Eye (tissue), 1 donor: ENCODE data around the gene CHST12.

ENCODE experiments used
- DNase-seq: peaks from one replicate; pipeline ENCODE4 v3.0.0-alpha.2; 2015

Gene CHST12

DNA sequence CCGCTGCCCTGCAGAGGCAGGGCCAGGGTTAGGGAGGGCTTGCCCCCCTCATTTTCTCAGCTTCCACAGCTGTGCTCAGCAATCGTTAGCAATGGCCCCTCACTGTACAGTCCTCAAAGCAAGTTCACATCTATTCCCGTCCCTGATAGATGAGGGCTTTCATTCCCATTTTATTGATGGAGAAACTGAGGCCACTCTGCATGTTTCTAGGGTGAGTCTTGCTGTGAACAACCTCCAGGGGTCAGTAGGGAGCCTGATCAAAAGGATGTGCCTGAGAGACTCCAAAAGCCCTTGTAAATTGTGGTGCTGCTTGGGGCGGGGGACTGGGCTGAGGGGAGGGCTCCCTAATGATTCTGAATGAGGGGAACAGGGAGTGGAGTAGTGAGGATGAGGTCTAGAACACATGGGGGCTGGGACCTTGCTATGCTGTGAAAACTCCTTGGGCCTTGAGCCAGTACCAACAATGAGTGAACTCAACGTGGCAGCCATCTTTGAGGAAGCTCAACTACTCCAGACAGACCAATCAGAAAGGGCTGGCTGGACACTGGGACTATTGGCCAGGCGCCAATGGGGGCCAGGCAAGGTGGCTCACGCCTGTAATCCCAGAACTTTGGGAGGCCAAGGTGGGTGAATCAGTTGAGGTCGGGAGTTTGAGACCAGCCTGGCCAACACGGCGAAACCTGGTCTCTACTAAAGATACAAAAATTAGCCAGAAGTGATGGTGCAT, 79.5 kb downstream of the CHST12 start:
- no peak for DNase-seq

- no peak for DNase-seq
Observed at GRCh38 chr7:2483494-2483893, 80.1 kb downstream of the CHST12 start.

DNA sequence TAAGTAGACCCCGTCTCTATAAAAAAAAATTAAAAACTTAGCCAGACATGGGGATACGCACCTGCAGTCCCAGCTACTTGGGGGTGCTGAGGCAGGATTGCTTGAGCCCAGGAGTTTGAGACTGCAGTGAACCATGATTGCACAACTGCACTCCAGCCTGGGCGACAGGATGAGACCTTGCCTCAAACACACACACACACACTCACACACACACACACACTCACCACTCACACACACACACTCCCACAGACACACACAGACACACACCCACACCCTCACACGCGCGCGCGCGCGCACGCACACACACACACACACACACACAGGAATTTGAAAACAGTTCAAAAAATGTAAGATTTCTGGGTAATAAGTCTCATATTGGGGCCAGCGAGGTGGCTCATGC, 81.5 kb downstream of the CHST12 start:
- no peak for DNase-seq

- DNase-seq, result no peak
Observed at GRCh38 chr7:2487586-2488271, 84.3 kb downstream of the CHST12 start.

- DNase-seq, result no peak
Observed at GRCh38 chr7:2488272-2488645, 84.8 kb downstream of the CHST12 start.

- no peak for DNase-seq
Observed at GRCh38 chr7:2488681-2489080, 85.3 kb downstream of the CHST12 start.

DNA sequence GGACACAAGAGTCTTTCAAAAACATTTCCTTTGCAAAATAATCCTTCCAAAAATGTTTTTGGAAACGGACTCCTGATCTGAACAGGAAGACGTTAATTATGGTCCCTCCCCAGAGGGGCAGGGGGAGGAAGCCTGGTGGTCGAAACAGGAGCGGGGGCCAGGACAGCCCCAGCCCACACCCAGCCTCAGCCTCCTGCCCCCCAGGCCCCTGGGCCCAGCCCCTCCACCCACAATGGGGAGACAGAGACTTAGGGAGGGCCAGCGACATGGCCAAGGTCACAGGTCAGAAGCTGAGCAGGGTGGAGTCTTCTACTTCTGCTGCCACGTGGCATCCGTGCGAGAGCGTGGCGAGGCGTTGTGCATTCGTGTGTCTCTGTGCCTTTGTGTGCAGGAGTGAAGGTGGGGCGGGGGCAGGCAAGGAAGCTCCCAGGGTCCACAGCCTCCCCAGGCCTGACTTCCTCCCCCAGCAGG, 86.8 kb downstream of the CHST12 start:
- no peak for DNase-seq

GRCh38 chr7:2492038-2492437, 88.6 kb downstream of the CHST12 start:
- DNase-seq, result no peak

DNA sequence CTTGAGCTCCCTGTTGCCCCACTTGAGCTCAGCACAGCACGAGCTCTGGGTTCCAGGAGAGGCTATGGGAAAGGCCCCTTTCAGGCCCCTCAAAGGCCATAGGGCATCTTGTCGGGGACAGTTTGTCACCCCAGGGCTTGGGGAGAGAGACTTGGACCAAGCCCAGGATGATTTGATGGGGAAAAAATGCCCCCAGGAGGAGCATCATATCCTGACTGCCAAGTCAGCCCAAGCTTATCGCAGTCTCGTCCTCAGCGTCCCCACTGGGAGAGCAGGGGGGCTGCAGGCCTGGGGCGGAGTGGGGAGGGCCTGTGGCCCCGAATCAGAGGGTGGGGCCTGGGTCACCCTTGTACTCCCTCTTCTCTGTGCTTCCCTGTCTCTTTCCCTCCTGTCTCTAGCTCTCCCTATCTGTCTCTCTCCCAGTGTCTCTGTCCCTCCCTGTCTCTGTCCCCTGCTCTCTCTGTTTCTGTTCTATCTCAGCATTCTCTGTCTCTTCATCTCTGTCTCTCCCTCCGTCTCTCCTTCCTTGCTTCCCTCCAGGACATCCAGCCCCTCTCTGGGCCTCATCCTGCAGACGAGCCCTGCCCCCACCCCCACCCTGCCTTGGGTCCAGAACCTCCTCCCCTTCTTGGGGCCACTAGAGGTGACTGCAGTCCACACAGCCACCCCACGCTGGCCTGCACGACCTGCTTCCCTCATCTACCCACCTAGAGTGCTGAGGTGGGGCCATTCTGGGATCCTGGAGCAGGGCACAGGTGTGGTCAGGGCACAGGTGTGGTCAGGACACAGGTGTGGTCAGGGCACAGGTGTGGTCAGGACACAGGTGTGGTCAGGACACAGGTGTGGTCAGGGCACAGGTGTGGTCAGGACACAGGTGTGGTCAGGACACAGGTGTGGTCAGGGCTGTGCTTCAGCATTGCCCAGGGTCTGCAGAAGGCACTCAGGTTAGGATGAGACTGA, 90.1 kb downstream of the CHST12 start:
- no peak for DNase-seq

DNA sequence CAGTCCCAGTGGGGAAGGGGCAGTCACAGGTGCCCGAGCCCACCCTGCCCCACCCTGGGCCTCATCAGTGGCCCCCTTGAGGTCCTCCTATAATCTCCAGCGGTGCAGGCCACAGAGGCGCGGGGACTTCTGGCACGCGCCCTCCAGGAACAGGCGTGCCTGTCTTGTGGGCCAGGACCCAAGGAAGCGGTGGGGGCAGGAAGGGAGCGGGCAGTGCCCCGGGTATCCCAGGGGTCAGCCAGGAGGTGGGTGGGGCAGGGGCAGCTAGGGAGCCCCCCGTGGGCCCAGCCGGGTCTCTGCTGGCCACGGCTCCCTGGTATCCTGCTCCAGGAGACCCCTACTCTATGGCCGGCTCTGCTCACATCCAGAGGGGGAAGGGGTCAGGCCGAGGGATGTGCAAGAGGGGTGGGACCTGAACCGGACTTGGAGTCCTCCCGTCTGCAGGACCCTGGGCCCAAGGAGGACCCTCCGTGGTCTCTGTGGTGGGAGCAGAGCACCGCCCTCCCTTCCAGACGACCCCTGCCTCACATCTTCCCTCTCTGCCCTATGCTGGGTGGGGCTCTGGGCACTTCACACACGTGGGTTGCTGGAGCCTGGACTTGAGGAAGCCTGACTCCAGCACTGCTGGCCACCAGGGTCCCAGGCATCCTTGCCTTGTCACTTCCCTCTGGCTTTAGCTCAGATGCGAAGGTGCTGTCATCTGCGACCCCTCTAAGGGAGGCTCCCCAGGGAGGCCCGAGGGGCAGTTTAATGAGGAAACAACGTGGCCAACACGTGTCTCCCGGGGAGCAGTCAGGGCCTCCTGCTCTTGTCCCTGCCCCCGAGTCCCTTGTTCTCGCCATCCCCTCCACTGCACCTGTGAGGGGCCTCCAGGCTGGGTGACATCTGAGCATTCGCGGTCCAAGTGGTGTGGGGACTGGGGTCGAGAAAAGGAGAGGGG, 91.0 kb downstream of the CHST12 start:
- peak; percentile 53 for DNase-seq

GRCh38 chr7:2495418-2496299, 92.2 kb downstream of the CHST12 start:
- peak; percentile 98 for DNase-seq

GRCh38 chr7:2496375-2496774, 93.0 kb downstream of the CHST12 start:
- DNase-seq, result no peak

- no peak for DNase-seq
Observed at GRCh38 chr7:2497065-2497464, 93.7 kb downstream of the CHST12 start.

DNA sequence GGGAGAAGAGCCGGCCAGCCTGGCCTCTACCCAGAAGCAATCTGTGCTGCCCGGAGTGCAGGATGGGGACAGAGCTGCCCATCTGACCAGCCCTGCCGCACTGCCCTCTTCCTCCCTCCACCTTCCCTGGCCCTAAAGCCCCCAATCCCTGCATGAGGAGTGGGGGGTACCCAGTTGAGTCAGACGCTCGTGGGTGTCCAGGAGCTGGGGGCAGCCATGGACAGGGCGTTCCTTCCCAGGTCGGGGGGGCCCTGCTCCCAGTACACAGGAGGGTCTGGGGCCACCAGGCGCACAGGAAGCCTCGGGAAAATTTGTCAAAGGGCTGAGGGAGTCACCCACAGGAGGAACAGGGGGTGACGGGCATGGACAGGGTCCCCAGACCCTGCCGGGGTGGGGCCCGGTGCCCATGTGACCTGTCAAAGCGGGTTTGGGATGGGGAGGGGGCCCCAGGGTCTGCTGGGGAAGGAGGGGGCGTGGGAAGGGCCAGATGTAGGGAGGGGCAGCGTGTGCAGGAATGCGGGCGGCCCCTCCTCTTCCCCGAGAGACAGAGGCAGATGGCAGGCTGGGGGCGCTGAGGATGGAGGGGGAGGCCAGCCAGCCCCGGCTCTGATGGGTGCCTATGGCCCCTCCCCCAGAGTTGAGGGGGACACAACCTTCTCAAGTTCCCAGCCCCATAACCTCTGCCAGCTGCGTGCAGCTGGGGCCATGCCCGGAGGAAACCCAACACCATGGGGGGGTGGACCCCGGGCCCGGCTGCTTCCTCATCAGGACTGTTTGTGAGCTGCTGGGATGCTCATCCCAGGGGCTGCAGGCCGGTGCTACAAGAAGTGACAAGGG, 94.3 kb downstream of the CHST12 start:
- peak; percentile 82 for DNase-seq
